Liver (tissue), 3 donors: ENCODE measurements around the gene PRKAR1B.

Experiments used
- ATF3 ChIP-seq: IDR thresholded peaks from 2 replicates; pipeline ENCODE4 v1.6.1; 2016; ENCODE audit warnings: antibody characterized with exemption
- CTCF ChIP-seq: fragments of 150-350 bp; IDR thresholded peaks from 2 replicates; pipeline ENCODE4 v1.5.1; 2017; ENCODE audit warnings: improper control_type of control experiment, low read depth, low read length; ENCODE audit not compliant: missing input control
- EGR1 ChIP-seq, 2 donors: IDR thresholded peaks; 2 replicates each; pipeline ENCODE4 v1.6.1; 2016 to 2018; ENCODE audit warnings: antibody characterized with exemption in 2 of 2, low read depth in 2 of 2
- FOXA1 ChIP-seq: IDR thresholded peaks from 2 replicates; pipeline ENCODE4 v1.6.1; 2016; ENCODE audit warnings: antibody characterized with exemption
- GABPA ChIP-seq, 2 donors: IDR thresholded peaks in 1 of 2; conservative IDR thresholded peaks in 1 of 2; 2 replicates each; pipeline ENCODE4 v1.6.1; 2016; ENCODE audit warnings: antibody characterized with exemption in 2 of 2, mild to moderate bottlenecking in 1 of 2, moderate library complexity in 1 of 2
- HNF4G ChIP-seq: IDR thresholded peaks from 2 replicates; pipeline ENCODE4 v1.6.1; 2016; ENCODE audit warnings: antibody characterized with exemption
- JUND ChIP-seq, 2 donors: IDR thresholded peaks; 2 replicates each; pipeline ENCODE4 v1.6.1; 2016; ENCODE audit warnings: antibody characterized with exemption in 2 of 2
- MAX ChIP-seq: IDR thresholded peaks from 2 replicates; pipeline ENCODE4 v1.6.1; 2016; ENCODE audit warnings: antibody characterized with exemption
- RAD21 ChIP-seq, 2 donors: IDR thresholded peaks; 2 replicates each; pipeline ENCODE4 v1.6.1; 2016; ENCODE audit warnings: antibody characterized with exemption in 2 of 2, mild to moderate bottlenecking in 2 of 2
- REST ChIP-seq: IDR thresholded peaks from 2 replicates; pipeline ENCODE4 v1.6.1; 2016; ENCODE audit warnings: antibody characterized with exemption, mild to moderate bottlenecking
- SP1 ChIP-seq: IDR thresholded peaks from 2 replicates; pipeline ENCODE4 v1.6.1; 2018; ENCODE audit warnings: antibody characterized with exemption, mild to moderate bottlenecking
- YY1 ChIP-seq: IDR thresholded peaks from 2 replicates; pipeline ENCODE4 v1.6.1; 2016; ENCODE audit warnings: antibody characterized with exemption, mild to moderate bottlenecking
- ZBTB33 ChIP-seq: IDR thresholded peaks from 2 replicates; pipeline ENCODE4 v1.6.1; 2016; ENCODE audit warnings: antibody characterized with exemption
- donor health status: healthy.
- donor health status: healthy.

- TF ChIP-seq CTCF, result no peak
- peak; percentile 35 for TF ChIP-seq SP1
- no peak for TF ChIP-seq GABPA (IDR thresholded peaks at IDR 0.05 in 1 of 2, conservative IDR thresholded peaks at IDR 0.05 in 1 of 2)
- no peak for TF ChIP-seq MAX
- no peak for TF ChIP-seq FOXA1
- TF ChIP-seq ZBTB33, result no peak
- no peak for TF ChIP-seq ATF3
- peak; percentile 32 for TF ChIP-seq REST
- TF ChIP-seq EGR1 (IDR thresholded peaks at IDR 0.05; ENCODE audit: low read depth in 2 of 2), result no peak
- TF ChIP-seq YY1, result no peak
- TF ChIP-seq JUND (IDR thresholded peaks at IDR 0.05), result peak in 1 of 2 donors; percentile 37
- peak; percentile 13 to 17 for TF ChIP-seq RAD21 (IDR thresholded peaks at IDR 0.05)
- no peak for TF ChIP-seq HNF4G
Measured at GRCh38 chr7:610531-611280, 116.4 kb downstream of the PRKAR1B start.
